ENCODE data around the gene KCNK3. TPM values are rescaled to one million over a fixed set of nuclear protein-coding genes. Genes with fewer than 3 reads are reported as not detected.

KCNK3 gene
- total RNA-seq (not detected), polyA plus RNA-seq (not detected)

DNA sequence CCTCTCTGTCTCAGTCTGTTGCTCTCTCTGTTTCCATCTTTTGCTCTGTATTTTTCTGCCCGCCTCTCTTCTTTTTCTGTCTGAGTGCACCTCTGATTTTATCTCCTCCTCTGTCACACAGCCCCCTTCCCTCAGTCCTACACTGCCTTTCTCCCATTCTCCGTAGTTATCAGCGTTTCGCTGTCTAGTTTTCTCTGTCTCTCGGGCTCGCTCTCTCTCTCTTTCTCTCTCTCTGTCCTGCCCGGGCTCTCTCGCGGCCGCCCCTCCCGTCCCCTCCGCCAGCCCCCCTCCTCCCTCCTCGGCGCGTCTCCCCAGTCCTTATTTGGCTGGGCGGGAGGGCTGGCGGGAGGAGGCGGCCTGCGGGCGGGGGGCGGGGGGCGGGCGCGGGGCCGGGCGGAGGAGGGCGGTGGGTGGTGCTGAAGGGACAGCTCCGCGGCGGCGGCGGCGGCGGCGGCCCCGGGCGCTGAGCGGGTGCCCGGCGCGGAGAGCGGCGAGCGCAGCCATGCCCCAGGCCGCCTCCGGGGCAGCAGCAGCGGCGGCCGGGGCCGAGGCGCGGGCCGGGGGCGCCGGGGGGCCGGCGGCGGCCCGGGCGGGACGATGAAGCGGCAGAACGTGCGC is at the start of gene KCNK3:
TSS of gene KCNK3 (plus strand) at position 444 of the 618 bp plus-strand sequence. CDS start at position 598, 154 bp downstream.
- Mint-ChIP-seq H3K27ac (no peak within 1 kb of the TSS), H3K27me3 (peaks cover 70% of the 10 kb centered on the region), H3K4me3 (peak within 1 kb of the TSS in 2 of 4 donors; percentile 9 to 23), H3K36me3 (no peaks in the 10 kb centered on the region), H3K4me1 (peaks cover 0 to 10% (median 3%) of the 10 kb centered on the region in 4 donors), H3K9me3 (peaks cover 0 to 3% (median 0%) of the 10 kb centered on the region in 7 donors)
- H3K36me3 ChIP-seq (ENCODE audit: control insufficient read depth, insufficient read depth, low read length), result no peaks in the 10 kb centered on the region
- no peak within 1 kb of the TSS for H3K27ac ChIP-seq (ENCODE audit: insufficient read depth, low read length, poor library complexity, severe bottlenecking)
- ATAC-seq (ENCODE audit: low read depth in 2 of 2) (peak; percentile 52 to 66), DNase-seq (peak in 2 of 3 donors; percentile 4 to 13)
- no peaks in the 10 kb centered on the region for H3K9me3 ChIP-seq (ENCODE audit: control insufficient read depth in 2 of 2, low read length in 2 of 2)
- H3K4me3 ChIP-seq (ENCODE audit: low read depth, low read length), result no peak within 1 kb of the TSS
- peaks cover 28% of the 10 kb centered on the region for H3K27me3 ChIP-seq (ENCODE audit: control insufficient read depth, insufficient read depth, low read length)
- no peaks in the 10 kb centered on the region for H3K4me1 ChIP-seq (ENCODE audit: control insufficient read depth, insufficient read depth, low read length, poor library complexity, severe bottlenecking)

DNA sequence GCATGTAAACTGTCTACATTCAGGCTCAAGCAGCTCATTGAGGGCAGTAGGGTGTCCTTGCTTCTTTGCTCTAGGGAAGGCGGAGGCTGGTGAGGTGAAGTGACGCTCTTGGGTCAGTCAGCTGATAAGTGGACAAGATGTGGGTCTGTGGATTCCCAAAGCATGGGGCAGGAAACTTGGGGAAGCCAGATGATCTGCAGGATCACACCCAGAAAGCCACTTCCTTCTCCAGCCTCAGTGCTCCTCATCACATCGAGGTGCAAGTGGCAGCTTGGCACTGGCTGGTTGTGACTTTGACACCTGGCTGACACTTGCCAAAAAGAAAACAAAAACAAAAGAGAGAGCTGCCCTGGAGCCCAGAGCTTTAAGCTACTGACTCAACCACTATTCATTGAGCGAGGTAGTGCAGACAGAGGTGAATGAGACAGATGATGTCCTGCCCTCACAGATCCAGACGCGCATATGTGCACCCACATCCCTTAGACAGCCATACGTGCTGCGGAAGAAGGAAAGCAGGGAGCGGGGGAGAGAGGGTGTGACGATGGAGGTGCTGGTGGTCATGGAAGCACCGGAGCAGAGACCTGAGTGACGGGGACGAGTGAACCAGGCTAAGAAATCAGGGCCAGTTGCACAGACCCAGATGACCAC is 48.2 kb upstream of the KCNK3 start:
- Histone ChIP-seq H3K4me1 (ENCODE audit: control insufficient read depth, insufficient read depth, low read length, poor library complexity, severe bottlenecking) (no peaks in the 10 kb centered on the region), H3K9me3 (ENCODE audit: control insufficient read depth in 2 of 2, low read length in 2 of 2) (no peaks in the 10 kb centered on the region), H3K27ac (ENCODE audit: insufficient read depth, low read length, poor library complexity, severe bottlenecking) (no peak overlapping the region), H3K4me3 (ENCODE audit: low read depth, low read length) (no peak overlapping the region), H3K27me3 (ENCODE audit: control insufficient read depth, insufficient read depth, low read length) (no peaks in the 10 kb centered on the region), H3K36me3 (ENCODE audit: control insufficient read depth, insufficient read depth, low read length) (no peaks in the 10 kb centered on the region)
- no peaks in the 10 kb centered on the region for H3K36me3 Mint-ChIP-seq
- no peaks in the 10 kb centered on the region for H3K9me3 Mint-ChIP-seq
- no peak for DNase-seq
- H3K27ac Mint-ChIP-seq, result no peak overlapping the region
- H3K27me3 Mint-ChIP-seq, result peaks cover 48% of the 10 kb centered on the region
- no peaks in the 10 kb centered on the region for H3K4me1 Mint-ChIP-seq
- ATAC-seq (ENCODE audit: low read depth in 2 of 2), result no peak
- no peak overlapping the region for H3K4me3 Mint-ChIP-seq

DNA sequence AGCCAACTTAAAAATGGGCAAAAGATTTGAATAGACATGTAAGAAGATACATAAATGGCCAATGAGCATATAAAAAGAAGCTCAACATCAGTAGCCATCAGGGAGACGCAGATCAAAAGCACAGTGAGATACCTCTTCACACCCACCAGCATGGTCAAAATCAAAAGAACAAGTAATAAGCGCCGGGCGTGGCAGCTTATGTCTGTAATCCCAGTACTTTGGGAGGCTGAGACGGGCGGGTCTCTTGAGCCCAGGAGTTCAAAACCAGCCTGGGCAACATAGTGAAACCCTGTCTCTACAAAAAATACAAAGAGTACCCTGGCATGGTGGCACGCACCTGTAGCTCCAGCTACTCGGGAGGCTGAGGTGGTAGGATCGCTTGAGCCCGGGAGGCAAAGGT is 46.8 kb upstream of the KCNK3 start:
- Mint-ChIP-seq H3K36me3 (no peaks in the 10 kb centered on the region), H3K27ac (peak overlapping the region in 1 of 3 donors; percentile 12), H3K4me1 (no peaks in the 10 kb centered on the region), H3K9me3 (no peaks in the 10 kb centered on the region), H3K27me3 (peaks cover 38% of the 10 kb centered on the region), H3K4me3 (no peak overlapping the region)
- DNase-seq, result no peak
- no peaks in the 10 kb centered on the region for H3K9me3 ChIP-seq (ENCODE audit: control insufficient read depth in 2 of 2, low read length in 2 of 2)
- no peak overlapping the region for H3K27ac ChIP-seq (ENCODE audit: insufficient read depth, low read length, poor library complexity, severe bottlenecking)
- no peaks in the 10 kb centered on the region for H3K36me3 ChIP-seq (ENCODE audit: control insufficient read depth, insufficient read depth, low read length)
- no peak for ATAC-seq (ENCODE audit: low read depth in 2 of 2)
- no peaks in the 10 kb centered on the region for H3K4me1 ChIP-seq (ENCODE audit: control insufficient read depth, insufficient read depth, low read length, poor library complexity, severe bottlenecking)
- no peak overlapping the region for H3K4me3 ChIP-seq (ENCODE audit: low read depth, low read length)
- H3K27me3 ChIP-seq (ENCODE audit: control insufficient read depth, insufficient read depth, low read length), result no peaks in the 10 kb centered on the region

DNA sequence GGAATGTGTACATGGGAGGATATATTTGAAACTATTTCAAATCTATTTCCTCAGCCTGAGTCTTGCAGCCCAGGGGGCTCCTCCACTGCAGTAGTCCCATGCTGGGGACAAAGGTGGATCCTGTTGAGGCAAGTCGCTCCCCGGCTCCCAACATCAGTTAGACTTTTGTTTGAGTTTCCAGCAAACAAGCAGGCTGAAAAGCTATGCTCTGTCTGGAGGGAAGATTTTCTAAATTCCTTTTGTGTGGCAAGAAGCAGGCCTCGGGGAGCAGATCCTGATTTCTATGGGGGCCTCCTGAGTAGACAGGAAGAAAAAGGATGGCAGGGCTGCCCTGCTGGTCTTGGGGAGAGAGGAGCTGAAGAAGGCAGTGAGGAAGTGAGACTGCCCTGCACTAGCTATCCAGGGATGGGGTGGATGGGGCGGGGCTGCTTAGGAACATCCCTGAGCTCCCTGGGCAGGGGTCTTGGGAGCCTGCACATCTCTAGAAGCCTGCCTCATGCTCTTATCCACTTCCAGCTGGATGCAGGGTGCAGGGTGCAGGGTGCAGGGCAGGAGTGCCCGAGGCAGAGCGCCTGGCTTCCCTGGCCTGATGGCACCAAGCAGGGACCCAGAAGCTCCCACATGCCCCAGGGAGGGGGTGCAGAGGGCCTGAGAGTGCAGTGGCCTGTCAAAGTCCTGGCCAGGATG is 45.4 kb upstream of the KCNK3 start:
- Histone ChIP-seq H3K36me3 (ENCODE audit: control insufficient read depth, insufficient read depth, low read length) (no peaks in the 10 kb centered on the region), H3K4me1 (ENCODE audit: control insufficient read depth, insufficient read depth, low read length, poor library complexity, severe bottlenecking) (no peaks in the 10 kb centered on the region), H3K27ac (ENCODE audit: insufficient read depth, low read length, poor library complexity, severe bottlenecking) (no peak overlapping the region), H3K27me3 (ENCODE audit: control insufficient read depth, insufficient read depth, low read length) (no peaks in the 10 kb centered on the region), H3K4me3 (ENCODE audit: low read depth, low read length) (no peak overlapping the region), H3K9me3 (ENCODE audit: control insufficient read depth in 2 of 2, low read length in 2 of 2) (no peaks in the 10 kb centered on the region)
- Mint-ChIP-seq H3K27me3 (peaks cover 29% of the 10 kb centered on the region), H3K36me3 (no peaks in the 10 kb centered on the region), H3K4me3 (no peak overlapping the region), H3K27ac (no peak overlapping the region), H3K4me1 (no peaks in the 10 kb centered on the region), H3K9me3 (no peaks in the 10 kb centered on the region)
- DNase-seq, result no peak
- no peak for ATAC-seq (ENCODE audit: low read depth in 2 of 2)

DNA sequence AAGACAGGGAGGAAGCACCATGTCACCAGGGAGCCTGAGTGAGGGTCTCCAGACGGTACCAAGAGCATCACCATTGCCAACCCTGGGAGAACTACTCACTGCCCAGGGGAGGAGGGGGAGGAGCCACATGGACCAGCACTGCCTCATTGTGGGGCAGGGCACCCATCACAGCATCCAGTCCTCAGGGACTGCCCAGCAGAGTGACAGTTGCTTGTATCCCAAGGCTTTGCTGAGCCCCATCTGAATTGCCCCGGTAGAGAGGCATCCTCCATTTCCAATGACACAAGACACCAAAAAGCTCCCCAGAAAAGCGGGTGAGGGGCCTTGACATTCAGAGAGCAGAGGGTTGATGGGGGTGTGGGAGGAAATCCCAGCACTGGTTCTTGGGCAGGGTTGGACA is 44.5 kb upstream of the KCNK3 start:
- Mint-ChIP-seq H3K4me1 (no peaks in the 10 kb centered on the region), H3K4me3 (no peak overlapping the region), H3K9me3 (no peaks in the 10 kb centered on the region), H3K36me3 (no peaks in the 10 kb centered on the region), H3K27ac (no peak overlapping the region), H3K27me3 (peaks cover 24% of the 10 kb centered on the region)
- no peaks in the 10 kb centered on the region for H3K27me3 ChIP-seq (ENCODE audit: control insufficient read depth, insufficient read depth, low read length)
- ATAC-seq (ENCODE audit: low read depth in 2 of 2) (no peak), DNase-seq (no peak)
- no peak overlapping the region for H3K4me3 ChIP-seq (ENCODE audit: low read depth, low read length)
- no peaks in the 10 kb centered on the region for H3K36me3 ChIP-seq (ENCODE audit: control insufficient read depth, insufficient read depth, low read length)
- no peaks in the 10 kb centered on the region for H3K4me1 ChIP-seq (ENCODE audit: control insufficient read depth, insufficient read depth, low read length, poor library complexity, severe bottlenecking)
- no peak overlapping the region for H3K27ac ChIP-seq (ENCODE audit: insufficient read depth, low read length, poor library complexity, severe bottlenecking)
- H3K9me3 ChIP-seq (ENCODE audit: control insufficient read depth in 2 of 2, low read length in 2 of 2), result no peaks in the 10 kb centered on the region

DNA sequence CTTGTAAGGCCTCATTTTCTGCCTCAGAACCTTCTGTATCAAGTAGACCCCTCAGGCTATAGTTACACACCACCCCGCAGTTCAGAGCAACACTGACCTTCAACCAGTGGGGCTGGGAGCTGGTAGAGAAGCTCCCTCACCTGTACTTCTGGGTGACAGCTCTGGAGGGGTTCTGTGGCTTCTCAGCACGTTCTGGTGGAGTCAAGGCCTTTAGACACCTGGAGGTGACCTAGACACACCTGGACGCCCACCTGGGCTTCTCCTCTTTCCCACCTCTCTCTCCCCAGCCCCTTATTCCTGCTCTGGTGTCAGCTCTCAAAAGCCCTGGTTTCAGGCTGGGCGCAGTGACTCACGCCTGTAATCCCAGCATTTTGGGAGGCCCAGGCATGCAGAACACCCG is 44.0 kb upstream of the KCNK3 start:
- Histone ChIP-seq H3K4me1 (ENCODE audit: control insufficient read depth, insufficient read depth, low read length, poor library complexity, severe bottlenecking) (no peaks in the 10 kb centered on the region), H3K4me3 (ENCODE audit: low read depth, low read length) (no peak overlapping the region), H3K27ac (ENCODE audit: insufficient read depth, low read length, poor library complexity, severe bottlenecking) (no peak overlapping the region), H3K9me3 (ENCODE audit: control insufficient read depth in 2 of 2, low read length in 2 of 2) (no peaks in the 10 kb centered on the region), H3K36me3 (ENCODE audit: control insufficient read depth, insufficient read depth, low read length) (no peaks in the 10 kb centered on the region), H3K27me3 (ENCODE audit: control insufficient read depth, insufficient read depth, low read length) (no peaks in the 10 kb centered on the region)
- no peaks in the 10 kb centered on the region for H3K36me3 Mint-ChIP-seq
- no peaks in the 10 kb centered on the region for H3K9me3 Mint-ChIP-seq
- H3K27ac Mint-ChIP-seq, result no peak overlapping the region
- no peaks in the 10 kb centered on the region for H3K4me1 Mint-ChIP-seq
- no peak for ATAC-seq (ENCODE audit: low read depth in 2 of 2)
- no peak for DNase-seq
- peaks cover 19% of the 10 kb centered on the region for H3K27me3 Mint-ChIP-seq
- H3K4me3 Mint-ChIP-seq, result no peak overlapping the region

DNA sequence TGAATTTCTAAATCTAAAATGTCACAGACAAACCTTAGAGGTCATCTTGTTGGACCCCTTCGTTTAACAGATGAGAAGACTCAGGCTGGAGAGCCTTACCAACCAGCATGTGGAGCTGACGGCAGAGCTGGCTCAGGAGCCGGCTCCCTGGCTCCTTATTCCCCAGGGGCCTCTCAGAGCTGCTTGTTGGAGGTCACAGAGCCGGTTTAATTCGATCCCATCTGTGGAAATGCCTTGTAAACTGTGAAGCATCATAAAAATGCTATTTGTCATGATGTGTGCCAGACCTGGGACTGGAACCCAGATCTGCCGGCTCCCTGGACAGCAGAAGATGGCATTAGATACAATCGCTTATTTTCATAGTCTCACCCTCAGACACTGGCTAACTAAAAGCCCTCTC is 43.2 kb upstream of the KCNK3 start:
- Histone ChIP-seq H3K27me3 (ENCODE audit: control insufficient read depth, insufficient read depth, low read length) (no peaks in the 10 kb centered on the region), H3K4me1 (ENCODE audit: control insufficient read depth, insufficient read depth, low read length, poor library complexity, severe bottlenecking) (no peaks in the 10 kb centered on the region), H3K9me3 (ENCODE audit: control insufficient read depth in 2 of 2, low read length in 2 of 2) (no peaks in the 10 kb centered on the region), H3K4me3 (ENCODE audit: low read depth, low read length) (no peak overlapping the region), H3K36me3 (ENCODE audit: control insufficient read depth, insufficient read depth, low read length) (no peaks in the 10 kb centered on the region), H3K27ac (ENCODE audit: insufficient read depth, low read length, poor library complexity, severe bottlenecking) (no peak overlapping the region)
- Mint-ChIP-seq H3K9me3 (peaks cover 0 to 1% (median 0%) of the 10 kb centered on the region in 7 donors), H3K27me3 (peaks cover 14% of the 10 kb centered on the region), H3K36me3 (no peaks in the 10 kb centered on the region), H3K4me3 (no peak overlapping the region), H3K27ac (no peak overlapping the region), H3K4me1 (no peaks in the 10 kb centered on the region)
- DNase-seq (no peak), ATAC-seq (ENCODE audit: low read depth in 2 of 2) (no peak)

Data from CD4-positive, CD25-positive, alpha-beta regulatory T cell (primary cell).